GM21786 (cell line): ENCODE measurements around the gene SYNJ2.

Experiments used
- ATAC-seq: cut with Tn5 transposase; IDR thresholded peaks from one replicate; pipeline ENCODE4 v1.9.1; 2021; ENCODE audit not compliant: unreplicated experiment

SYNJ2 gene

GRCh38 chr6:158010591-158011477 lies 29.2 kb downstream of the SYNJ2 start:
- no peak for ATAC-seq

GRCh38 chr6:158011478-158011920 lies 29.8 kb downstream of the SYNJ2 start:
- ATAC-seq, result no peak

DNA sequence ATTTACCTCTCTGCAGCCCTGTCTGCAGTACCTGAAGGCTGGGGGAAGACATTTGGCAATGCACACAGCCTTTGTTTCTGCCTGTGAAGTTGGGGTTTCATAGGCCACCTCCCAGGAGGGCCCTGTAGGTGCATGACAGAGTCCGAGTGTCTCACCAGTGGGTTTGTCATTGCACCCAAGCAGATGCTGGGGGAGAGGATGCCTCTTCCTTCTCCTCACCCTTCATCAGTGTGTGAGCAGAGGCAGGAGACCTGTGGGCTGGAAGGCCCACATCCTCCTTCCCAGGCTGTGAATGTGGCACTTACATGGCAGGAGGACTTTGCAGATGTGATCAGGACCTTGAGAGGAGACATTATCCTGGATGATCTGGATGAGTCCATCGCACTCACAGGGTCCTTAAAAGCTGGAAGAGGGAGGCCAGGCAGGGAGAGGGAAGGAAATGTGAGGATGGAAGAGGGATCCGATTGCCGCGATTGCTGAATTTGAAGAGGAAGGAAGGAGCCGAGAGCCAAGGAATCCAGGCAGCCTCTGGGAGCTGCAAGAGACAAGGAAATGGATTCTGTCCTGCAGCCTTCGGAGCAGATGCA lies 30.4 kb downstream of the SYNJ2 start:
- no peak for ATAC-seq

- no peak for ATAC-seq
Observed at GRCh38 chr6:158013904-158014504, 32.3 kb downstream of the SYNJ2 start.

GRCh38 chr6:158014505-158015187 lies 33.0 kb downstream of the SYNJ2 start:
- ATAC-seq, result no peak

GRCh38 chr6:158015188-158015506 lies 33.5 kb downstream of the SYNJ2 start:
- no peak for ATAC-seq

DNA sequence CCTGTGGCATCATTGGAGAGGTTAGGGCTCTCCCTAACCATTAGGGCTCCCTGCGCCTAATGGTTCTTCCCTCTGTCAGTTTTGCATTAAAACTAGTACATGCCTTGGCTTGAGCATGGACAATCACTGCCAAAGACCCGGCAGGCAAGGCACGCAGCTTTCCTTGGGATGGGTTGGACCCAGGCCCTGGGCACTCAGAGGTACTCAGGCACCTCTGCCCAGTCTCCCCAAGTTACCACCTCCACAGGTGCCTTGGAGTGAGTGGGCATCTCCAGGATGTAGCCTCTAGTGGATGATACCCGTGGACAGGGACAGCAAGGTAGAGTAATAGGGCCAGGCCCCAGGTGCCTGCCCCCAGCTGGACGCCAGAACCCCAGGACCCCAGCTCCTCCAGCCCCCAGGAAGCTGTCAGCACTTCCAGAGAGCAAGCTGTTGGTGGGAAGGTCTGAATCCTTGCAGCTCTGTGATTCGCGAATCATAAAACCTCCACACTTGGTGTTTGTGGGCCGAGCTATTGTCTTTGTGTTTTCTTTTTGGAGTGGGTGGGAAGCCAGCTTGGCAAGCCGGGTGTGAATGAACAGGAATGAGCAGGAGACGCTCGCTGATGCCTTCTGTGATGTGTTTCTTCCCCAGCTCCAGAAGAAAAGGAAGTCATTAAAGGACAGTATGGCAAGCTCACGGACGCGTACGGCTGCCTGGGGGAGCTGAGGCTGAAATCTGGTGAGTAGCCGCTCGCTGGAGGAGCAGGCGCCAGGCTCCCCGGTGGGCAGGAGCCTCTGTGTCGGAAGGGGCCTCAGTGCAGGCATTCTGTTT lies 35.1 kb downstream of the SYNJ2 start:
- ATAC-seq, result no peak

GRCh38 chr6:158017621-158018040 lies 36.0 kb downstream of the SYNJ2 start:
- no peak for ATAC-seq

- ATAC-seq, result no peak
Observed at GRCh38 chr6:158018041-158018771, 36.5 kb downstream of the SYNJ2 start.

DNA sequence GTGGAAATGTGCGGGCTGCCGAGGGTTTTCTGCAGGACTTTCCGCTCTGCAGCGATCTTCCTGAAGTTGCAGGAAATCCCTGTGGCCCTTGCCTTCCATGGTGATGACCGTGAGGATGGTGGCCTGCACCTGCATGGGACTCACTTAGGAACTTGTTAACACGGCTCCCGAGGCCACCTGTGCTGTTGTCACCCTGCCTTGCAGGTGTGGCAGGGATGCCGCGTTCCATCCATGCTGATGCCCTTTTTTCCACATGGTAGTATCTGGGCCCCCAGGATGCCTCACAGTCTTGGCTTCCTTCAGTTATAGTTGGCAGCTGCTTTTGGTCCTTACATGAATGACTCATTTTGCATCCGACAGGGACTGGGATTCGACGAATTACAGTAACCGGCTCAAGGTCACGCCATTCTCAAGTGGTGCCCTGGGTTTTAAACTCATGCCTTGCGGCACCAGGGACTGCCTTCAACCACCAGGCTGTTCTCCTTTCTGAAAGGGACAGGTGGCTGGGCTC lies 37.2 kb downstream of the SYNJ2 start:
- ATAC-seq, result no peak

GRCh38 chr6:158019416-158019815 lies 37.8 kb downstream of the SYNJ2 start:
- ATAC-seq, result no peak

GRCh38 chr6:158020272-158020711 lies 38.6 kb downstream of the SYNJ2 start:
- ATAC-seq, result no peak

DNA sequence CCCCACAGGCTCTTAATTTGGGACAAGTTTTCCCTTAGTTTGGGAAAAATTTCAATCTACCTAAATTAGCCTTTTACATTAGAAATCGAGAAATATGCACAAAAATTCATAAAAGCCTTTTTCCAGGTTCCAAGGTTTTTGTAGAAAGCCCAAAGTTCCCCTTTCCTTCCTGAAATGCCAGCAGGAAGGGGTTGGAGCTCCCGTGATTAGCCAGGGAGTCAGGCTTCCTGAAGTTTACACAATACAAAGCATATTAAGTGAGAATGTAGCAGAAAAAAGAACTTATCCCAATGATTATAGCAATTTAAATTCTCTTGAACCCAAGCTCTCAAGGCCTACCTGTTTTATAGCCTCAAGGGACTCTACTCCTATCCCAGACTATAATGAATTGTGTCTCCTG lies 39.1 kb downstream of the SYNJ2 start:
- ATAC-seq, result no peak

DNA sequence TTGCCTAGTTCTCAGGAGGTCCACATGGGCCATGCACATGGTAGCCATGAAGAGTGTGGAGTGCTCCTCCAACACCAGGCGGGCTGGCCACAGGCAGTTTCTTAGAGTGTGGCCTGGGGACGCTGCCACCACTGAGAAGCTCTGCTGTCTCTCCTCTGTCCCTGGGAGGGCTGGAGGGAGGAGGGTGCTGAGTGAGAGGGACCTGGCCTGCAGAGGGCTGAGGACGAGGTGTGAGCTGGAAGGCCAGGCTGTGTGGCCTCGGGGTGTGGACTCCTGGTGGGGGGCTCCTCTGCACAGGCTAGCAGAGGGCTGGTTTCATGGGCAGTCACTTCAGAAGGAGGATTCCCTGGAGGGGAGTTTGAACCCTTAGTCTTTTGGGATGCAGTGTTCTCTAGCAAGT lies 39.7 kb downstream of the SYNJ2 start:
- ATAC-seq, result no peak

- ATAC-seq, result no peak
Observed at GRCh38 chr6:158021814-158022748, 40.4 kb downstream of the SYNJ2 start.

GRCh38 chr6:158022749-158023596 lies 41.3 kb downstream of the SYNJ2 start:
- no peak for ATAC-seq

GRCh38 chr6:158023597-158023939 lies 41.9 kb downstream of the SYNJ2 start:
- ATAC-seq, result no peak
